Ecto neural progenitor cell (in vitro differentiated cells): ENCODE measurements around the gene ZNRF4.

Experiments used
- DNase-seq: peaks from one replicate; pipeline ENCODE4 v3.0.0-alpha.2; 2018; ENCODE audit warnings: low spot score

The ZNRF4 gene

GRCh38 chr19:5443723-5444122, 11.5 kb upstream of the ZNRF4 start:
- DNase-seq, result no peak

DNA sequence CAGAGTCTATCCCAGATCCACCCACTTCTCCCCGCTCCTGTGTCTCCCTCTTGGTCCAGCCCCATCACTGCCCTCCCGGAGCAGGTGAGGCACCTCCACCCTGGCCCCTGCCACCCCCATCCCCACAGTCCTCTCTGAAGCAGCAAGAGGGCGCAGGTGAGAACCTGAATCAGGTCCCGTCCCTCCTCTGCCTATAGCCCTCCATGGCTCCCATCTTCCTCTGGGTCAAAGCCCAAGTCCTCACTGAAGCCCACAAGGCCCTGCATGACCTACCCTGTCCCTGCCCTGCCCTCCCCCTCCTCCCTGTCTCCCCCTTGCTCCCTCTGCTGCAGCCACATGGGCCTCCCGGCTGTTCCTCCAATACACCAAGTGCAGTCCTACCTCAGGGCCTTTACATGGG, 10.8 kb upstream of the ZNRF4 start:
- DNase-seq, result no peak

DNA sequence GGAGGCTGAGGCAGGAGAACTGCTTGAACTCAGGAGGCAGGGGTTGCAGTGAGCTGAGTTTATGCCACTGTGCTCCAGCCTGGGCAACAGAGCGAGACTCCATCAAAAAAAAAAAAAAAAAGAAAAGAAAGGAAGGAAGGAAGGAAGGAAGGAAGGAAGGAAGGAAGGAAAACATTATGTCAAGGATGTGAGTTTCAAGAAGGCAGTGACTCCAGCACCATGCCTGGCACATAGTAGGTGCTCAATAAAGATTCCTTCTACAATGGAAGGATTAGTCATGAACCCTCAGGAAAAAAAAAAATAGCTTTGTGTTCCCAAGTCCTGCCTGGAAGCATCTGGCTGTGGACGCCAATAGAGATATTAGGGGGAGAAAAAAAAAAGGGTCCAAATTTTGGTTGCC, 10.1 kb upstream of the ZNRF4 start:
- no peak for DNase-seq

- no peak for DNase-seq
Observed at GRCh38 chr19:5445561-5446055, 9.6 kb upstream of the ZNRF4 start.

GRCh38 chr19:5447700-5448311, 7.4 kb upstream of the ZNRF4 start:
- DNase-seq, result no peak

DNA sequence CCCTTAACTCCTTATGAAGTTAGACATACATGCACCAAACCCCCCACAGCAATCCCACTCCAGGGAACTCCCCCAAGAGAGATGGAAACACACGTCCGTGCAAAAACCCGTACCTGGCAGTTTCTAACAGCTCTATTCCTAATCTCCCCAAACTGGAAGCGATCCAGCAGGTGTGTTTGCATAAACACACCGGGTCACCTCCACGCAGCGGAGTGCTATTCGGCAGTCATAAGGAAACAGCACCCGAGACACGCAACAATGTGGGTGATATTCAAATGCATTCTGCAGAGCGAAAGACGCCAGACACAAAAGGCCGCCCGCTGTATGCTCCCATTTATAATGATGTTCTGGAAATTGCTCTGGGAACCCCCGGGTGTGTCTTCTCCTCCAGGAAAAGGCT, 6.8 kb upstream of the ZNRF4 start:
- DNase-seq, result no peak

- DNase-seq, result no peak
Observed at GRCh38 chr19:5450482-5451126, 4.6 kb upstream of the ZNRF4 start.

- no peak for DNase-seq
Observed at GRCh38 chr19:5451494-5451893, 3.7 kb upstream of the ZNRF4 start.

GRCh38 chr19:5452594-5453565, 2.3 kb upstream of the ZNRF4 start:
- DNase-seq, result no peak

- DNase-seq, result no peak
Observed at GRCh38 chr19:5454743-5455142, 474 bp upstream of the ZNRF4 start.

DNA sequence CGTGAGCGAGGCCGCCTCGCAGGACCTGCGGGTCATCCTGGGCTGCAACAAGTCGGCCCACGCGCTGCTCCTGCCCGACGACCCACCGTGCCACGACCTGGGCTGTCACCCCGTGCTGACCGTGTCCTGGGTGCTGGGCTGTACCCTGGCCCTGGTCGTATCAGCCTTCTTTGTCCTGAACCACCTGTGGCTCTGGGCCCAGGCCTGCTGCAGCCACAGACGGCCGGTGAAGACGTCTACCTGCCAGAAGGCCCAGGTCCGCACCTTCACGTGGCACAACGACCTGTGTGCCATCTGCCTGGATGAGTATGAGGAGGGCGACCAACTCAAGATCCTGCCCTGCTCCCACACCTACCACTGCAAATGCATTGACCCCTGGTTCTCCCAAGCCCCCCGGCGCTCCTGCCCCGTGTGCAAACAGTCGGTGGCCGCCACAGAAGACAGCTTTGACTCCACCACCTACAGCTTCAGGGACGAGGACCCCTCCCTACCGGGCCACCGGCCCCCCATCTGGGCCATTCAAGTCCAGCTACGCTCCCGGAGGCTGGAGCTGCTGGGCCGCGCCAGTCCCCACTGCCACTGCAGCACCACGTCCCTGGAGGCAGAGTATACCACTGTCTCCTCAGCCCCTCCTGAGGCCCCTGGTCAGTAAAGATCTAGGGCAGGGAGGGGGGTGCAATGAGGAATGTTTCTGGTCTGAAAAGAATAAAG, 1.1 kb downstream of the ZNRF4 start:
- DNase-seq, result no peak

DNA sequence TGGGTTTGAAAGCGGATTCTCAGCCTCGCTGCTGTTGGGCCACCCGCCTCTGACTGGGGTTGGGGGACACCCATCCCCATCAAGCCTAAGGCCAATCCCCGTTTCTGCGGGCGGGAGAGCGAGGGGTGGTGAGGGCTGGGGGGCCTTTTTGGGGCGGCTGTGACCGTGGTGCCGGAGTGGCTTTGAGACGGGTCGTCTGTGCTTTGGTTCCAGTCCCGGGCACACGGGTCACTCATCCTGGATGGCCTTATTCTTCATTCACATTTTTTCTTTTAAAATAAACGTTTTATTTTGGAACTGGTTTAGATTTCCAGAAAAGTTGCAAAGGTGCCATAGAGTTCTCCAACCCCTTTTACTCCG, 1.6 kb downstream of the ZNRF4 start:
- DNase-seq, result no peak

- DNase-seq, result no peak
Observed at GRCh38 chr19:5457709-5458108, 2.5 kb downstream of the ZNRF4 start.

GRCh38 chr19:5458420-5458819, 3.2 kb downstream of the ZNRF4 start:
- DNase-seq, result no peak

- DNase-seq, result no peak
Observed at GRCh38 chr19:5459360-5459759, 4.1 kb downstream of the ZNRF4 start.

DNA sequence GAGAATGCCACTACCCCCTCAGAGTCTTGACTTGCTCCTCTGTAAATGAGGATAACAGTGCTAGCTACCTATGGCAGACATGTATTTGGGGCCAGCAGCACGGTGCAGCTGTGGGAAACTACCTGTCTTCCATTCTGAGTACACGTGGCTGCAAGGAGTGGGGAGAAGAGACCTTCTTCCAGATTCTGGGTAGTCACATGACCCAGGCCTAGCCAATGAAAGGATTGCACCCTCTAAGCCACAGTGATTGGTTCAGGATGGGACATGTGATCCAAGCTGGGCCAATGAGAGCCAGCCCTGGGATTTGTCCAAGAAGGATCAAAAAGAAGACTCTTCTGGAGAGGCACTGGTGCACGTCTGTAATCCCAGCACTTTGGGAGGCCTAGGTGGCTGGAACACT, 5.5 kb downstream of the ZNRF4 start:
- no peak for DNase-seq

- no peak for DNase-seq
Observed at GRCh38 chr19:5463959-5464358, 8.7 kb downstream of the ZNRF4 start.

GRCh38 chr19:5466072-5466471, 10.9 kb downstream of the ZNRF4 start:
- DNase-seq, result no peak

GRCh38 chr19:5466814-5467291, 11.6 kb downstream of the ZNRF4 start:
- no peak for DNase-seq

DNA sequence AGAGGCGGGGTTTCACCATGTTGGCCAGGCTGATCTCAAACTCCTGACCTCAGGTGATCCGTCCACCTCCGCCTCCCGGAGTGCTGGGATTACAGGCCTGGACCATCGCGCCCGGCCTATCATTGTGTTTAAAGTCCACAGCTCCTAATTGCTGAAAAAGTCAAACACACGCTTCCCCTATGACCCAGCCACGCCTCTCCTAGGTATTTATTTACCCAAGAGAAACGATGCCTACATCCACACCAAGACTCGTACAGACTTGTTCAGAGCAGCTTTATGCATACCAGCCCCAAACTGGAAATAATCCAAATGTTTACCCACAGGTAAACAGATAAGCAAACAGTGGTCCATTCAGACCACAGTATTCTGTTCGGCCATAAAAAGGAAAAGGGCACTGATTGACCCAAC, 15.1 kb downstream of the ZNRF4 start:
- DNase-seq, result no peak

DNA sequence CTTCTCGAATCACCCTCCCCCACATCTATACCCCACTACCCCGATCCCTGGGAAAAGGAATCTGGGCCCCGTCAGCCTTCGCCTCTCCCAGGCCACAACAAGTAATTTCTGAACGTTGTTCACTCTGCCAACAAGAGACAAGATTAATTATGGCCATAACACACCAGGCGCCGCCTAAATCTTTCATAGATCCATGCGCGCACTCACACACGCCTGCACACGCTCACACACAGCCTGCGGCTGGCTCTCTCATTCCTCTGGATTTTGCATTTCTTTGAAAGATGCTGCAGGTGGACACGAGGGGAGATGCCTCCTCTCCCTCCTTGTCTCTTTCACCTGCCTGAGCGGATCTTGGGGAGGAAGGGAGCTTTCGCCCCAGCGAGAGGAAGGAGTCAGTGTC, 17.1 kb downstream of the ZNRF4 start:
- DNase-seq, result no peak

DNA sequence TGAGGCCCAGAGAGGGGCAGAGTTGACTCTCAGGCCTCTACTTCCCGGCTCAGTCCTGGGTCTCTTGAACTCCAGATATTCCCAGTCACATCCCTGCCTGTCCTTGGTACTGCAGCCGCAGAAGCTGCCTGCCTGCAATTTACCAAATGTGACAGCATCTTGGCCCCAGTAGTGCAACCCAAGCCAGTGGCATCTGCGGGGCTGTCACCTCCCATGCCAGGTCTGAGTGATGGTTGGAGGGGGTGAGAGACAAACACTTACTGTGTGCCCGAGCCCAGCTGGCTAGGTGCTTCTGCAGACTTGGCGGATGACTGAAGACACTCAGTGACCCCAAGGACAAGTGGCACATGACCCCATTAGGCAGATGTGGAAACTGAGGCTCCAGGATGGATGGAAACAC, 18.4 kb downstream of the ZNRF4 start:
- no peak for DNase-seq
